ENCODE measurements around the gene CMC2. TPM values are rescaled to one million over a fixed set of nuclear protein-coding genes. Genes with fewer than 3 reads are reported as not detected.

The CMC2 gene
- polyA plus RNA-seq, result 89.9 TPM

- Mint-ChIP-seq H3K4me3 (peak within 1 kb of the TSS; percentile 91 to 99 (median 96)), H3K27me3 (no peaks in the 10 kb centered on the region)
Measured at GRCh38 chr16:81006813-81007695, at the start of gene CMC2, which contains the start of gene CENPN. TSS of gene CMC2 (minus strand) at chr16:81006885. CDS start at chr16:80997394, 9,491 bp downstream. TSS of gene CENPN (plus strand) at chr16:81007214. CDS start at chr16:81011940, 4,726 bp downstream.

GRCh38 chr16:81053761-81054160, 47.1 kb upstream of the CMC2 start:
- H3K27ac Mint-ChIP-seq, result peak overlapping the region in 1 of 3 donors; percentile 57
- no peak overlapping the region for H3K4me3 Mint-ChIP-seq
- no peaks in the 10 kb centered on the region for H3K27me3 Mint-ChIP-seq
- H3K9me3 Mint-ChIP-seq, result peaks cover 6 to 20% (median 8%) of the 10 kb centered on the region in 3 donors
- H3K36me3 Mint-ChIP-seq, result no peaks in the 10 kb centered on the region
- H3K4me1 Mint-ChIP-seq, result peaks cover 0 to 7% (median 6%) of the 10 kb centered on the region in 3 donors

More at GRCh38 chr16:81006813-81007695, at the start of gene CMC2, which contains the start of gene CENPN:
- Mint-ChIP-seq H3K4me1 (peaks cover 15 to 26% (median 25%) of the 10 kb centered on the region in 3 donors), H3K36me3 (no peaks in the 10 kb centered on the region), H3K27ac (peak within 1 kb of the TSS; percentile 99 to 100 (median 99)), H3K9me3 (no peaks in the 10 kb centered on the region)

- H3K4me3 Mint-ChIP-seq, result no peak overlapping the region
- H3K27me3 Mint-ChIP-seq, result no peaks in the 10 kb centered on the region
- no peaks in the 10 kb centered on the region for H3K9me3 Mint-ChIP-seq
- no peak overlapping the region for H3K27ac Mint-ChIP-seq
- peaks cover 0 to 7% (median 3%) of the 10 kb centered on the region in 3 donors for H3K4me1 Mint-ChIP-seq
- peaks cover 19% of the 10 kb centered on the region for H3K36me3 Mint-ChIP-seq
Measured at GRCh38 chr16:81042821-81043220, 36.1 kb upstream of the CMC2 start.

- Mint-ChIP-seq H3K27ac (peak overlapping the region in 1 of 3 donors; percentile 38), H3K4me3 (no peak overlapping the region), H3K36me3 (peaks cover 22% of the 10 kb centered on the region)
Measured at GRCh38 chr16:81041696-81042095, 35.0 kb upstream of the CMC2 start.

GRCh38 chr16:81040842-81041241, 34.2 kb upstream of the CMC2 start:
- Mint-ChIP-seq H3K4me1 (peaks cover 10 to 14% (median 13%) of the 10 kb centered on the region in 3 donors), H3K9me3 (no peaks in the 10 kb centered on the region), H3K4me3 (no peak overlapping the region), H3K27me3 (no peaks in the 10 kb centered on the region), H3K36me3 (peaks cover 22% of the 10 kb centered on the region), H3K27ac (no peak overlapping the region)

More at GRCh38 chr16:81041696-81042095, 35.0 kb upstream of the CMC2 start:
- H3K4me1 Mint-ChIP-seq, result peaks cover 8 to 13% (median 11%) of the 10 kb centered on the region in 3 donors
- no peaks in the 10 kb centered on the region for H3K27me3 Mint-ChIP-seq
- no peaks in the 10 kb centered on the region for H3K9me3 Mint-ChIP-seq

- Mint-ChIP-seq H3K4me1 (peaks cover 10 to 15% (median 14%) of the 10 kb centered on the region in 3 donors), H3K27me3 (no peaks in the 10 kb centered on the region), H3K36me3 (peaks cover 20% of the 10 kb centered on the region), H3K27ac (peak overlapping the region in 1 of 3 donors; percentile 40), H3K4me3 (no peak overlapping the region), H3K9me3 (no peaks in the 10 kb centered on the region)
Measured at GRCh38 chr16:81040131-81040530, 33.4 kb upstream of the CMC2 start.

- Mint-ChIP-seq H3K27me3 (no peaks in the 10 kb centered on the region), H3K27ac (peak overlapping the region in 2 of 3 donors; percentile 28 to 59), H3K4me1 (peaks cover 10 to 15% (median 14%) of the 10 kb centered on the region in 3 donors), H3K9me3 (no peaks in the 10 kb centered on the region), H3K36me3 (peaks cover 5% of the 10 kb centered on the region), H3K4me3 (peak overlapping the region; percentile 82 to 95 (median 93))
Measured at GRCh38 chr16:81036751-81037350, 30.2 kb upstream of the CMC2 start.

GRCh38 chr16:81035975-81036750, 29.5 kb upstream of the CMC2 start:
- no peaks in the 10 kb centered on the region for H3K27me3 Mint-ChIP-seq
- peak overlapping the region; percentile 82 to 95 (median 93) for H3K4me3 Mint-ChIP-seq
- peak overlapping the region; percentile 28 to 59 (median 39) for H3K27ac Mint-ChIP-seq
- no peaks in the 10 kb centered on the region for H3K9me3 Mint-ChIP-seq
- H3K4me1 Mint-ChIP-seq, result peaks cover 10 to 15% (median 14%) of the 10 kb centered on the region in 3 donors
- H3K36me3 Mint-ChIP-seq, result peaks cover 5% of the 10 kb centered on the region

- H3K4me3 Mint-ChIP-seq, result peak within 1 kb of the TSS; percentile 82 to 95 (median 93)
- H3K9me3 Mint-ChIP-seq, result no peaks in the 10 kb centered on the region
- peaks cover 5% of the 10 kb centered on the region for H3K36me3 Mint-ChIP-seq
- peaks cover 10 to 15% (median 14%) of the 10 kb centered on the region in 3 donors for H3K4me1 Mint-ChIP-seq
- peak within 1 kb of the TSS; percentile 57 to 76 (median 59) for H3K27ac Mint-ChIP-seq
- H3K27me3 Mint-ChIP-seq, result no peaks in the 10 kb centered on the region
Measured at GRCh38 chr16:81035398-81035974, 28.8 kb upstream of the CMC2 start, which contains the start of gene ATMIN. TSS of gene ATMIN (plus strand) at chr16:81035842. CDS start at chr16:81035871, 29 bp downstream.

GRCh38 chr16:81029930-81030604, 23.4 kb upstream of the CMC2 start:
- Mint-ChIP-seq H3K36me3 (peaks cover 1% of the 10 kb centered on the region), H3K4me3 (no peak overlapping the region), H3K4me1 (no peaks in the 10 kb centered on the region), H3K27ac (no peak overlapping the region), H3K9me3 (no peaks in the 10 kb centered on the region), H3K27me3 (no peaks in the 10 kb centered on the region)

- Mint-ChIP-seq H3K9me3 (no peaks in the 10 kb centered on the region), H3K36me3 (peaks cover 3% of the 10 kb centered on the region), H3K27ac (no peak overlapping the region), H3K27me3 (no peaks in the 10 kb centered on the region), H3K4me1 (no peaks in the 10 kb centered on the region), H3K4me3 (no peak overlapping the region)
Measured at GRCh38 chr16:81026429-81026828, 19.7 kb upstream of the CMC2 start.

- no peaks in the 10 kb centered on the region for H3K9me3 Mint-ChIP-seq
- peaks cover 9% of the 10 kb centered on the region for H3K36me3 Mint-ChIP-seq
- no peaks in the 10 kb centered on the region for H3K4me1 Mint-ChIP-seq
- no peak overlapping the region for H3K4me3 Mint-ChIP-seq
- H3K27me3 Mint-ChIP-seq, result no peaks in the 10 kb centered on the region
- no peak overlapping the region for H3K27ac Mint-ChIP-seq
Measured at GRCh38 chr16:81018496-81018895, 11.8 kb upstream of the CMC2 start.

GRCh38 chr16:81014672-81015071, 8.0 kb upstream of the CMC2 start:
- peaks cover 8% of the 10 kb centered on the region for H3K36me3 Mint-ChIP-seq
- no peak overlapping the region for H3K4me3 Mint-ChIP-seq
- no peaks in the 10 kb centered on the region for H3K4me1 Mint-ChIP-seq
- no peaks in the 10 kb centered on the region for H3K9me3 Mint-ChIP-seq
- H3K27me3 Mint-ChIP-seq, result no peaks in the 10 kb centered on the region
- no peak overlapping the region for H3K27ac Mint-ChIP-seq

- Mint-ChIP-seq H3K9me3 (no peaks in the 10 kb centered on the region), H3K4me3 (no peak overlapping the region), H3K27me3 (no peaks in the 10 kb centered on the region), H3K4me1 (peaks cover 0 to 3% (median 0%) of the 10 kb centered on the region in 3 donors), H3K36me3 (peaks cover 4% of the 10 kb centered on the region), H3K27ac (no peak overlapping the region)
Measured at GRCh38 chr16:81012974-81013373, 6.3 kb upstream of the CMC2 start.

Data from IgD-negative memory B cell (primary cell).